ENCODE results near the gene DELE1.
A peak's percentile ranks its signal among the peaks of the same experiment; 100 is the strongest.
"Not testable (repeated sequence)": the region's sequence is repeated elsewhere in the genome, so short reads cannot be mapped to it uniquely, and the experiment has no call there.

Gene DELE1

DNA sequence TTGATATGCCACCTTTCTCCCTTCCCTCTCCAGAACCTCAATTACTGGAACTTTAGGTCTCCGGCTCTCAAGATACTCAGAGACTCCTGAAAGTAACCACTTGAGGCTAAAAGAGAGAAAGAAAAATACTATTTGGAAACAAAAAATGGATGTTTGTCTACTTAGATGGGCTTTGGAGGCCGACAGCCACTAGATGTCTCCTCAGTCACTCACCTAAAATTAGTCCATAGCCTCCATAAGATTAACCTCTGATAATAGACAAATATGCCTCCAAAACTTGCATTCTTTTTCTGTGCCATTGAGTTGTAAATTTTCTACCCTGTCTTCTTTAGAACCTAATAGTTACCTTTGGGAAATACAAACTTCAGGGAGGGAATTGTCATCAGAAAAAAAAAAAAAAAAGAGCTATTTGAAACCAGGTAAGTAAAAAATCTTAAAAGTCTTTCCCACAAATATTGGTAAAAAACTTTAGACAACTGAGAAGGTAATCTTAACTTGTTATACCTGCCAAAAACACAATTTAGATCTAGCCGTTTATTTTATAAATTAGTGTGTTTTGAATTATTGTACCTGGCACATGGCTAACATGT, 34.3 kb upstream of the DELE1 start:
- no peak for DNase-seq

DNA sequence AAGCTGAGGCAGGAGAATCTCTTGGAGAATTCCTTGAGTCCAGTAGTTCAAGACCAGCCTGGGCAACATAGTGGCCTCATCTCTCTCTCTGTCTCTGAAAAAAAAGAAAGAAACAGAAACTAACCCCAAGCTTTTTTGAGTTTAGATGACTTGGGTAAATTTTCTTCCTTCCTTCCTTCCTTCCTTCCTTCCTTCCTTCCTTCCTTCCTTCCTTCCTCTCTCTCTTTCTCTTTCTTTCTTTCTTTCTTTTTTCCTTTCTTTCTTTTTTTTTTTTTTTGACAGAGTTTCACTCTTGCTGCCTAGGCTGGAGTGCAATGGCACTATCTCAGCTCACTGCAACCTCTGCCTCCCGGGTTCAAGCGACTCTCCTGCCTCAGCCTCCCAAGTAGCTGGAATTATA, 33.2 kb upstream of the DELE1 start:
- not testable (repeated sequence) for DNase-seq

DNA sequence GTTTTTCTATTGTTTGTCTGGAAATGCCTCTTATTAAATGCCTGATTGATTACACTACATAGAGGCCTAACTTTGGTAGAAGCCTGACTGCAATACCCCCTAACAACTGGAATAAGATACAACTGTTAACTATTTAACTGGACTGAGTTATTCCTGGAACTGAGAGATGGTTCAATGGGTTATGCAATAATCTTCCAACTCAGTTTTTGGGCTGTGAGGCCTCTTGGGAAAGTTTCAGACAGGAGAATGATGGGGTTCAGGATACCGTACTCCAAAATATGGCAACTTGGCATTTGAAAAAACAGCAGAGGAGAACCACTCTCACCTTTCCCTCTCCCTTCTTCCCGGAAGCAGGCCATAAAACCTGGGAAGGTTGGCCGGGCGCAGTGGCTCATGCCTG, 26.2 kb upstream of the DELE1 start:
- no peak for DNase-seq

DNA sequence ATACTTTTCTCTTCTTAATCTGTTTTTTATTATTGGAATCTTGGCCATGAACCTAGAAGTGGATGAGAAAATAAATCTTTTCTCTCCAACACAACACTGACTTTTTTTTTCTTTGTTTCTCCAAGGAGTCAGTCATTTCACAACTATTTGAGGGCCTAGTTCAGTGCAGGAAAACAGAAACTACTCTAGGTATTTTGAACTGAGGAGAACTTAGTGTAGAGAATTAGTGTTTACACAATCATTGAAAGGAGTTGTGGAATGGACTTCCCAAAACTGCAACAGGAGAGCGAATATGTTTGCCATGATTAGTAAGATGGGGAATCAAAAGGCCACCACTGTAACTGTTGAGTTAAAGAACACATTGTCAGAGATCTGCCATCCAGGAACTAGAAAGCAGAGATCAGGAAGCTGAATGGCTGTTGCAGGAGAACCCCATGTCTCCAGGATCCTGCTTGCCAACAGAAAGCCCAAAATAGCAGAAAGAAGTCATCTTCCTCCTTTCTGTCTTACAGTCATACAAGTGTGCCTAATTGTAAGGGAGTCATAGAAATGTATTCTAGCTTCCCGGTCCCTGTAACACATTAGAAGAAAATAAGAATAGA, 25.1 kb upstream of the DELE1 start:
- DNase-seq, result no peak

DNA sequence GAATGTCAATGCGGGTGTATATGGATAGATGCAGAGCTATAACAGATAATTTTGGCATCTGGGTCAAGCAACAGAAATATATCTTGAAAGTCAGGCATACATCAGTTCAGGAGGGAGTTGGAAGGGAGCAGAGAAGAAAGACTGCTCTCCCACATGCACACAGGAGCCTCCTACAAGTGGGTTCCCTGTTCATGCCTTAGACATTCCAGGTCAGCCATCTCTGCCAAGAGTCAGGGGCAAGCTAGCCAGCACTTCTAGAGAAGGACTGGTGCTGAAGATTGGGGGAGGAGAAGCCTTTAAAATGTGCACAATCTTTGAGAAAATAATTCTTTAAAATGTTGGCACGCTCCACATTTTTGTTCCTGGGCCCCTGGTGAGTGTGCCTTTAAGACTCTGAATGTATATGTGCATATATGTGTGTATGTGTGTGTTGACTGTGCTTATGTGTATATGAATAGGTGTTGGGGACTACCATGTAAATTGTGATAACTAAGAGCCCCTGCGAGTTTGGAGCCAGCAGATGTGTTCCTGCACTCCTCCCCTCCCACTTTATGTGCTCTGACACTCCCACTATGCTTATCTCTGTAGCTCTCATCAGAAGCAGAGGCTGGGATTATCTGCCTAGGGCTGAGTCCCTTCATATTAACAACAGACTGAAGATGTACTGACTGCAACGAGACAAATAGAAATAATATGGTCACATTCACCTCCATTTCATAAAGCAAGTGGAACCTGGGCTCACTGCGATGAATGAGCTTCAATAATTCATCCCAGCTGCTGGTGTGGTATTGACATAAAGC, 21.5 kb upstream of the DELE1 start:
- DNase-seq, result no peak

DNA sequence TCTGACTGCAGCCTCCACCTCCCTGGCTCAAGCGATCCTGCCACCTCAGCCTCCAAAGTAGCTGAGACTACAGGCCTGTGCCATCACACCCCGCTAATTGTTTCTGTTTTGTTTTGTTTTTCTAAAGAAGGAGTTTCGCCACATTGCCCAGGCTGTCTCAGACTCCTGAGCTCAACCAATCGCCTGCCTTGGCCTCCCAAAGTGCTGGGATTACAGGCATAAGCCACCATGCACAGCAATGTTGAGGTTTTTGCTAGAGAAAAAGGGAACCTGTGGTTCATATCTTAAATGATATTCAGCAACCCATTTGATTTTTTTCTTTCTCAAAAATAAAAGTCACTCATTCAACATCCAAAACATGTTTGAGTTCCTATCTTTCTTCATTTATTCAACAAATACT, 20.4 kb upstream of the DELE1 start:
- no peak for DNase-seq

DNA sequence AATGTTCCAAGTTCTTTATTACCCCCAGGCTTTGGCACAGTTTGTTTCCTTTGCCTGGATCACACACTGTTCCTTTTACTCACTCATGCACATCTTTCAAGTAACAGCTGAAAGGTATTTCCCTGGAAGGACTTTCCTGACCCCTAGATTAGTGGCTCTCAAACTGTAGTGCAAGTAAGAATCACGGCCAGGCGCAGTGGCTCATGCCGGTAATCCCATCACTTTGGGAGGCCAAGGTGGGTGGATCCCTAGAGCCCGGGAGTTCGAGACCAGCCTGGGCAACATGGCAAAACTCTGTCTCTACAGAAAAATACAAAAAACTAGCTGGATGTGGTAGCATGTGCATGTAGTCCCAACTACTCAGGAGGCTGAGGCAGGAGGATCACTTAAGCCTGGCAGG, 19.1 kb upstream of the DELE1 start:
- no peak for DNase-seq

DNA sequence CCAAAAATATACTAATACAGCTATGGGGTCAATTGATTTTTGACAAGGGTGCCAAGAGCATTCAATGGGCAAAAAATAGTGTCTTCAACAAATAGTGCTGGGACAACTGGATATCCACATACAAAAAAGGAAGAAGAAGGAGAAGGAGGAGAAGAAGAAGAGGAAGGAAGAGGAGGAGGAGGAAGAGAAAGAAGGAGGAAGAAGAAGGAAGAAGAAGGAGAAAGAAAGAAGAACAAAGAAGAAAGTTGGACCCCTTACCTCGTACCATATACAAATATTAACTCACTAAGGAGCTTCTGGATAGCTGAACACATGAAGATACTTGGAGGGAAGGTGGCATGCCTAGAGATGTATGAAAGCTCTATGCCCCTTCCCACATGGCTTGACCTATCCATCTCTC, 17.2 kb upstream of the DELE1 start:
- no peak for DNase-seq

DNA sequence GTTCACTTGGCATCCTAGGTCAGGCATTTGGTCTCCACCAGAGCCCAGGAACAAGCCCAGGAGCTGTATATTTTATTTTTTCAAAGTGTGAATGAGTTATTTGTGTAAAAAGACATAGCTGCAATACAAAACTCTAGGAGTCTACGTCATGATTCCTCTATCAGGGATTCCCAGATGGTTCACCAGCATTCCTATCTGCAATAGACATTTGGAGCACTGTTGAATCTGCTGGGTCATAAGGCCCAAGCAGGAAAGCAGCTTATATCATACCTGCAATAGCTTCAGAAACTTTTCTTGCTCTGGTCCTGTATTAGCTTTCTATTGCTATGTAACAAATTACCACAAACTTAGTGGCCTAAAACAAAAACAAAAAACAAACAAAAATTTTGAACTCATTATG, 16.7 kb upstream of the DELE1 start:
- DNase-seq, result no peak

DNA sequence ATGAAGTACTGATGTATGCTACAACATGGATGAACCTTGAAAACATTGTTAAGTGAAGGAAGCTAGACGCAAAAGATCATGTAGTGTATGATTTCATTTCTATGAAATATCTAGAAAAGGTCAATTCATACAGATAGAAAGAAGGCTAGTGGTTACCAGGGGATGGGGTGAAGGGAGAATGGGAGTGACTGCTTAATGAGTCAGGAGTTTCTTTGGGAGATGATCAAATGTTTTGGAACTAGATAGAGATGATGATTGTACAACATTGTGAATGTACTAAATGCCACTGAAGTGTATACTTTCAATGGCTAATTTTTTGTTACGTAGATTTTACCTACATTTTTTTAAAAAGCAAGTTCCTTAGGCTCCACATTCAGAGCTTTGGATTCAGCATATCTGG, 14.9 kb upstream of the DELE1 start:
- DNase-seq, result no peak

DNA sequence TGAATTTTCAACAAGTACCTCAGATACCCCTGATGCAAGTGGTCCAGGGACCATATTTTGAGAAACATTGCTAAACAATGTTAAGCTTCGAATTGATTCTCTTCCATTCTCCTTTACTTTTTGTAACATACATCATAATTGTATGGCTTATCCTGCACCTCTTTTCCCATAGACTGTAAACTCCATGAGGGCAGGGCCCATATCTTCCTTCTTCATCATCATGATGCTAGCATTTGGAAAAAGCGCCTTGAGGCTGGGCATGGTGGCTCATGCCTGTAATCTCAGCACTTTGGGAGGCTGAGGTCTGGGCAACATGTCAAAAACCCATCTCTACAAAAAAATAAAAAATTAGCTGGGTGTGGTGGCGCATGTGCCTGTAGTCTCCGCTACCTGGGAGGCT, 14.5 kb upstream of the DELE1 start:
- no peak for DNase-seq

DNA sequence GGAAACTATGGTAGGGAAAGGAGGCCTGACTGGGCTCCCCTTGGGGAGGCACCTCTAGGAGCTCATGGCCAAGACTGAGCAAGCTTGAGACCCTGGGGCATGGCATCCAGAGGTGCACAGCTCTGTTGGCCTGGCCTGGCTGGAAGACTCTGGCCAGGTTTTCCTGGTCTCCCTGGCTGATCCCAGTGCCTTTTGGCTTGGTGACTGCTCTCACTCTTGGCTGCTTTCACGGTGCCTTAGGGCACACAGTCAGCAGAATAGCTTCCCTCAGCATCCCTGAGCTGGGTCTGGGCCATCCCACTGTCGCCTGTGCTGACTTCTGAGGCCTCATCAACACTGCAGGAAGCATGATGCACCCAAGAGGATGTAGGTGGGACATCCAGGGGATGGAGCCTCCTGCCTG, 13.4 kb upstream of the DELE1 start:
- DNase-seq, result no peak

DNA sequence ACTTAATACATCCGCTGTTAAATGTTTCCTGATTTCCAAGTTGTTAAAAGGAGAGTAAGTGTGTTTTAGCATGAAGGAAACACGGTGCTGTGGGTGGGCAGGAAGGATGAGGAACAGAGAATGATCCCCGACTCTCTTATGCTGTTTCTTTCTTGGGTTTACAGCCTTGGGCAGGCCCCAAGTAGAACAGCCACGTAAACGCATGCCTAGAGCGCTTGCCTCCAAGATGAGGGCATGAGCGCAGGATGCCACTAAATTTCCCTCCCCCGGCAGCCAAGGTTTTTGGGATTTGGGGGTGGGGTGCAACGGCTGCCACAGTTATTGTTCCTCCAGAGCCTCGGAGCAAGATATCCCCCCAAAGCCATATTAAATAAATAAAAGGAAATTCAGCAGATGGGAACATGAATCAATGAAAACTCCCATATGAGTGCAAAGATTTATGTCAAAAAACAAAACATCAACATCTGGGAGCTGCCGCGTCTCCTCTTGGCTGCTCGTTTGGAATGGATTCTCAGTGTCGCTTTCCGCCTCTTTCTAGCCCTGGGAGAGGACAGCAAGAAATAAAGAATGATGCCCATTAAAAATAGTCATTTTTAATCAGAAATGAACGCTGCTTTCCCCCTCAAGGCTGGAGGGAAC, 10.0 kb upstream of the DELE1 start:
- no peak for DNase-seq

DNA sequence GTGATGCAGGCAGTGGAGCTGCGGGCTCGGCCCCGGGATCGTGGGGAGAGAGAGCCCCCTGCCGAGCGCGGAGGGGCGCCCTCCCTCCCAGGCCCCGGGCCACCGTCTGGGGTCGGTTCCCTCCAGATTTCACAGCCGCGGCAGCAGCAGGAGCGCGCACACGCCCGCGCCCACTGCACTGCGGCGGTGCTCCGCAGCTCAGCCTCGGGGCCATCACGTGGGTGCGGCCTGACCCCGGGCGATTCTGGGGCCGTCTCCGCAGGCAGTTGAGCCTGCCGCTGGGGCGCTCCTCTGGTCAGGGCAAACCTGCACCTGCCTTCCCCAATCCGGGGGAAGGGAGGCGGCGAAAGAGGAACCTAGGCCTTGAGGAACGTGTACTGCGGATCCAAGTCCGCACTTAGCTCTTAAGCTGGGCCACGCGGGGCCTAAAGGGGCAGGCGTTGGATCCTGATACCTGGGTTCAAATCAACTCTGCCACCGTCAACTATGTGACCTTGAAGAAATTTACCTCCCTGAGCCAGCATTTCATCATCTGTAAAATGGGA, 9.4 kb upstream of the DELE1 start:
- peak; percentile 42 for DNase-seq

DNA sequence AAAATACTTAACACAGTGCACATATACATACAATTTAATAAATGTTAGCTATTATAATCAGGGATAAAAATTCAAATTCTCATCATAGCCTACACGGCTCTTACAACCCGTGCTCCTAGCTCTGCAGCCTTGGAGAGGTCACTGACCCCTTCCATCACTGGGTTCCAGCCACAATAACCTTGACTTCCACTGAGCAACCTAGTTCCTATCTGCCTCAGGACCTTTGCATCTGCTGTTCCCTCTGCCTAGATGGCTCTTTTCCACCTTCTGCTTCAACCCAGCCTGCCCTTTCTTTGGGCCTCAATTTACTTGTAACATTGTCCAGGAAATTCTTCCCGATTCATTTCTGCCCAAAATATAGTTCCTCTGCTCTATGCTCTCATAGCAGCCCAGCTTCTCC, 8.9 kb upstream of the DELE1 start:
- no peak for DNase-seq

DNA sequence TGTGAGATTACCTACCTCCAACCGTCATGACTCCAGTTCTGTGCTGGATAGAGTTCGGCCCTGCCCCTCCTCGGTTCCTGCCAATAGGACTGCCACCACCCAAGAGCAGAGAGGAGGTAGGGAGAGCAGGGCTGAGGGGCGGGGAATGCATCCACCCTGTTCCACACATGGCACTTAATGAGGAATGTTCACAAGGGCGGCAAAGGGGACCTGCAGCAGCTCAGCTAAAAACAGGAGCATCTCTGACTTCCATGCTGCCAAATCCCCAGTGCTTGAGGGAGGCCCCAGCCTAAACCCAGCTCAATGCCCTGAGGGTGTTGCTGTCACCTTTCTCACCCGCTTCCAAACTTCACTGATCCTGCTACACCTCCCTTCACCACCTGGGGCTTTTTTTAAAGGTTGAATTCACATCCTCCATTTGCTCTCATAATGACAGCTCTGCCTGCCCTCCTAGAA, 7.8 kb upstream of the DELE1 start:
- DNase-seq, result no peak

DNA sequence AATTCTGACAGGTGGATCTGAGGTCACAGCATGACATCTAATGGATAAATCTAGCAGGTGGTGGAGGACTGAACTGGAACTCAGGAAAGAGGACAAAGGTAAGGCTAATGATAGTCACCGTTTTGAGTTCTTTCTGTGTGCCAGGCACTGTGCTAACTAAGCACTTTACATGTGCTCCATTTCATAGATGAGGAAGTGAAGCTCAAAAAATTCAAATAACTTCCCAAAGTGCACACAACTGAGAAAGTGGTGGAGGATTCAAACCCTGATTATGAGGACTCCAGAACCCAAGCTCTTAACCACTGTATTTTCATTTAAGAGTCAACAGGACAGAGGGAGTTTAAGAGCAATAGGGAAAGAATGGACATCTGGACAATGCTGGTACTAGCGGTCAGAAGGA, 7.1 kb upstream of the DELE1 start:
- DNase-seq, result no peak

DNA sequence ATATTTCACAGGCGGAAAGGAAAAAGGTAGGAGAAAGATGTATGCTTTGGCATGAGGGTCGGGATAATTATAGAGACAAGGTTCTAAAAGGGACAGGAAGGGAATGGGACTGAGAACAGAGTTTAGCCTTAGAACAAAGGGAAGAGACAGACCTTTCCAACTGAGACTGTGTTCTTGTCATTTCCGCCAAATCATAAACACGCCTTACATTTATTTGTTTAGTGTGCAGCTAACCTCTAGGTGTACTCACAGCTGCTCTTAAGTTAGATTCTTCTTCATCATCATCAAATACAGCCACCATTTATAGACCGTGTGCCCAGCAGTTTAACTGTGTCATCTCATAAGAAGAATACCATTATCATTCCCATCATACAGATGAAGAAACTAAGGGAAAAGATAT, 5.9 kb upstream of the DELE1 start:
- no peak for DNase-seq

DNA sequence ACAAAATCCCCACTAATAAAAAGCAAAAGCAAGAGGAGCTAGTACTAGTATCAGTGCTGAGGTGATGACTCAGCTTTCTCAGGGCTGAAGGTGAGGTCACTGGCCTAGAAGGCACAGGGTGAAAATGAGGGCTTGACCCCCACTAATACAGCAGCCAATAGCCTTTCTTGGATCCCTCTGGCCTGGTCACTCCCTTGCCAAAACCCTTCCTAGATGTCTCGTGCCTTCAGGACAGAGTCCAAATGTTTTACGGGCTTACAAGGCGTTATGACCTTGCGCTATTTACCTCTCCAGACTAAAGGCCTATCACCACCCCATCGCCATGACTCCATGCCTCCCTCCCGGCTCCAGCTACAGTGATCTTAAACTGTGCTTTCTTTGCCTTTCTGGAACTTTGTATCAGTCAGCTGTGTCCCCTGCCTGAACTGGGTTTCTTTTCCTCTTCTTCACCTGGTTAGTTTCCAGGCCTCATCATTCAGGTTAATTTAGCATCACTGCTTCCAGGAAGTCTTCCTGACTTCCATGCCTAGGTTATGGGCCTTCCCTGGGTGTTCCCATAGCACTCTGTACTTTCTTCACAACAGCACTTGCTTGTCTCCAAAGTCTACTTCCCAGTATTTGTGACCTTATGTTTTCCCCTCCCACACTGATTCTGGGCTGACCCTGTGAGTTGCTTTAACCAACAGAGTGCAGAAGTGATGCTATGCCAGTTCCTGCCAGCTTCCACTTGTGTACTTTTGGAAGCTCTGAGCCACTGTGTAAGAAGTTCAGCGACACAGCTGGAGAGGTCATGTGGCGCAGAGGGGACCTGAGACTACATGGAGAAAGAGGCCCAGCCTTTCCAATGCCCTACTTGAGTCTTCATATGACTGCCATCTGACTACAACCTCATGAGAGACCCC, 4.2 kb upstream of the DELE1 start:
- DNase-seq, result no peak

DNA sequence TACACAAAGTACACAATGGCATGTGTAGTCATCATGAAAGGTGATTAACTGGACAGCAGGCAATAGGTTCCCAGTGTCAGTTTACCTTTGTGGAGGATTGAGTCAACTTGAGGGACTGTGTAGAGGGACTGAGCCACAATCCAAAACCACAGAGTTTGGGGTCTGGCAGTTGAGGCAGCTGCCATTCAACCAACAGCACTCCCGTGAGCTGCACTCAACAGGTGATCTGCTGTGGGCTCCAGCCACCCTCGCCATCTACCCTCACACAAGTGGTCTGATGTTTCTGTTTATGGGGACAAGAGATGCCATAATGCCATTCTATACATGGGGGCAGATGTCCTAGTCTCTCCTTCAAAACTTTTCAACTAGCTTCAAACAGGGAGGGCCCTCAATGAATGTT, 2.9 kb upstream of the DELE1 start:
- no peak for DNase-seq

DNA sequence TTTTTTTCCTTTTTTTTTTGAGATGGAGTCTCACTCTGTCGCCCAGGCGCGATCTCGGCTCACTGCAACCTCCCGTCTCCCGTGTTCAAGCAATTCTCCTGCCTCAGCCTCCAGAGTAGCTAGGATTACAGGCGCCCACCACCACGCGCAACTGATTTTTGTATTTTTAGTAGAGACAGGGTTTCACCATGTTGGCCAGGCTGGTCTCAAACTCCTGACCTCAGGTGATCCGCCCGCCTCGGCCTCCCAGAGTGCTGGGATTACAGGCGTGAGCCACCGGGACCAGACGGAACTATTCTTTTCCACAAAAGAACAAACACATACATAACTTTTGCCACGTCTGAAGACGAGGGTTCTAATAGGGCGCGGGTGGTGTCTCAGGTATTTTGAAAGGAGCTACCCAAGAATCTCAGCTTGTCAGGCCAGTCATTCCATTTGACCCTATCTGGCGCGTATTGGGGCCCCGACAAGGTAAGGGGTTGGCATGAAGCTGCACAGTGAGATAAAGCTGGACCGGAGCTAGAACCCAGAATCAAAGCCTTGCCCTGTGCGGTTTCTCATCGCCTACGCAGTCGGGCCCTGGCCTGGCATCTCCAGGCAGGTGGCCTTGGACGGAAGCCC, 734 bp upstream of the DELE1 start:
- DNase-seq, result not testable (repeated sequence)

DNA sequence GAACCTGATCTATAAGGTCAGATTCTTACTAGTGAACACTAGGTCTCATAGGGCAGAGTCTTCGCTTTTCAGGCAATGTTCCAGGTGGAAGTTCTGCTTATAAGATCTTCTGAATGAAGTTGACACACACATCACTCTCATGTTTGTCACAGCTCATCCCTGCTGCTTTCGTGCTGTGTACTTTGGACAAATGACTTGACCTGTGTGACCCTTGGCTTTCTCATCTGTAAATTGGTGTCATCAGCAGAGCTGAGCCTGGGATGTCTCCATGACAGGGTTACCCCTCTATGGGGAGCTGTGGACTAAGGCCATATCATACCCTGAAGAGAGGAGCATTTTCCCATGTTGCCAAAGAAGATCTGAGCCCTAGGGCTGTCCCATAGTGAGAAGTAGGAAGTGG, 2.8 kb downstream of the DELE1 start:
- DNase-seq, result no peak

Data from CD4-positive, alpha-beta T cell treated with Interleukin-17A for 4 hours (primary cell).